K562 (cell line): ENCODE results near the gene ZDHHC3. TPM values are rescaled to one million over a fixed set of nuclear protein-coding genes. Genes with fewer than 3 reads are reported as not detected.

ENCODE experiments used
- BCOR ChIP-seq: fragments of 450-650 bp; IDR thresholded peaks from 2 replicates; pipeline ENCODE4 v1.6.1; 2016
- ELF2 ChIP-seq: fragments of 250-450 bp; sonication (Bioruptor Pico); IDR thresholded peaks from 2 replicates; pipeline ENCODE4 v1.5.0; 2021; ENCODE audit warnings: mild to moderate bottlenecking
- HDGF ChIP-seq: fragments of 450-650 bp; IDR thresholded peaks from 2 replicates; pipeline ENCODE4 v1.6.1; 2016
- MEIS2 ChIP-seq: fragments of 450-650 bp; IDR thresholded peaks from 2 replicates; pipeline ENCODE4 v1.6.1; 2014; ENCODE audit warnings: mild to moderate bottlenecking; ENCODE audit not compliant: partially characterized antibody
- MXD1 ChIP-seq: fragments of 250-450 bp; sonication (Bioruptor Pico); IDR thresholded peaks from 2 replicates; pipeline ENCODE4 v1.8.0; 2021; ENCODE audit warnings: borderline replicate concordance, mild to moderate bottlenecking, moderate library complexity; ENCODE audit not compliant: poor library complexity, severe bottlenecking
- NCOA6 ChIP-seq: fragments of 450-650 bp; IDR thresholded peaks from 2 replicates; pipeline ENCODE4 v1.6.1; 2017; ENCODE audit warnings: mild to moderate bottlenecking
- NFE2L1 ChIP-seq: fragments of 450-650 bp; IDR thresholded peaks from 2 replicates; pipeline ENCODE4 v1.6.1; 2016; ENCODE audit warnings: missing genetic modification characterization, low read depth, mild to moderate bottlenecking, missing compliant biosample characterization, moderate library complexity, borderline replicate concordance
- NUFIP1 ChIP-seq: fragments of 450-650 bp; IDR thresholded peaks from 2 replicates; pipeline ENCODE4 v1.6.1; 2018; ENCODE audit not compliant: partially characterized antibody
- PCBP2 ChIP-seq: fragments of 200-400 bp; formaldehyde crosslinking; IDR thresholded peaks from 2 replicates; pipeline ENCODE4 v1.6.1; 2018; ENCODE audit warnings: low read length, low read depth, mild to moderate bottlenecking, moderate library complexity; ENCODE audit not compliant: poor library complexity, severe bottlenecking
- POLR2AphosphoS2 ChIP-seq: IDR thresholded peaks from 2 replicates; pipeline ENCODE4 v1.6.1; 2012; ENCODE audit warnings: low read length, improper control_type of control experiment
- RBM15 ChIP-seq: fragments of 200-400 bp; formaldehyde crosslinking; IDR thresholded peaks from 2 replicates; pipeline ENCODE4 v1.6.1; 2018; ENCODE audit warnings: mild to moderate bottlenecking, low read length, moderate library complexity; ENCODE audit not compliant: insufficient read depth
- SAFB2 ChIP-seq: fragments of 200-400 bp; formaldehyde crosslinking; IDR thresholded peaks from 2 replicates; pipeline ENCODE4 v1.6.1; 2018; ENCODE audit warnings: borderline replicate concordance, low read length, low read depth, moderate library complexity; ENCODE audit not compliant: severe bottlenecking
- SIX5 ChIP-seq, 2 experiments: IDR thresholded peaks; 2 replicates each; pipeline ENCODE4 v1.6.1; 2011; ENCODE audit warnings: low read length in 2 of 2, borderline replicate concordance in 1 of 2, low read depth in 1 of 2, mild to moderate bottlenecking in 1 of 2, moderate library complexity in 1 of 2; ENCODE audit not compliant: insufficient read depth in 1 of 2
- SMAD2 ChIP-seq: fragments of 150-350 bp; IDR thresholded peaks from 2 replicates; pipeline ENCODE4 v1.6.1; 2014; ENCODE audit warnings: low read depth, mild to moderate bottlenecking, low read length
- SMARCC2 ChIP-seq: fragments of 450-650 bp; IDR thresholded peaks from 2 replicates; pipeline ENCODE4 v1.6.1; 2017; ENCODE audit warnings: antibody characterized with exemption, moderate library complexity, mild to moderate bottlenecking, low read depth
- SOX6 ChIP-seq: fragments of 450-650 bp; IDR thresholded peaks from 2 replicates; pipeline ENCODE4 v1.6.1; 2014; ENCODE audit warnings: mild to moderate bottlenecking
- SPI1 ChIP-seq: IDR thresholded peaks from 2 replicates; pipeline ENCODE4 v1.6.1; 2011; ENCODE audit warnings: low read depth, low read length, control low read depth, borderline replicate concordance
- TAF9B ChIP-seq: fragments of 450-650 bp; IDR thresholded peaks from 2 replicates; pipeline ENCODE4 v1.6.1; 2018; ENCODE audit warnings: mild to moderate bottlenecking; ENCODE audit not compliant: partially characterized antibody
- TFAM ChIP-seq: fragments of 250-450 bp; sonication (Bioruptor Pico); conservative IDR thresholded peaks from 2 replicates; pipeline ENCODE4 v1.5.0; 2021; ENCODE audit warnings: mild to moderate bottlenecking, moderate library complexity
- ZNF12 ChIP-seq: sonication (generic); formaldehyde crosslinking; IDR thresholded peaks from 2 replicates; pipeline ENCODE4 v1.4.0; 2020; ENCODE audit warnings: mild to moderate bottlenecking, missing genetic modification reagents
- ZNF324 ChIP-seq: fragments of 250-450 bp; sonication (Bioruptor Pico); IDR thresholded peaks from 2 replicates; pipeline ENCODE4 v1.4.0; 2020; ENCODE audit warnings: mild to moderate bottlenecking
- ZNF507 ChIP-seq: conservative IDR thresholded peaks from 2 replicates; pipeline ENCODE4 v1.6.1; 2017; ENCODE audit warnings: missing genetic modification characterization, missing compliant biosample characterization
- ZNF764 ChIP-seq: fragments of 250-450 bp; sonication (Bioruptor Pico); IDR thresholded peaks from 2 replicates; pipeline ENCODE4 v1.4.0; 2020; ENCODE audit warnings: low read depth, mild to moderate bottlenecking, moderate library complexity
- polyA plus RNA-seq, 8 experiments: library from polyadenylated mRNA; depleted of rRNA in 4 of 8; stranded (reverse) in 5 of 8; unstranded in 3 of 8; fragments of >200 nt; fragmentation: Nextera tagmentation in 2 of 8; fragmentation: Illumina TruSeq in 1 of 8; extraction: Ambion mirVana in 2 of 8; extraction: Trizol in 1 of 8; gene quantifications; 2 replicates each; pipeline versions ENCODE4 v1.2.1 to v1.2.3, GENCODE V29; 2011 to 2014; ENCODE audit warnings: inconsistent platforms in 1 of 8, missing spikeins in 1 of 8
- total RNA-seq, 7 experiments: library from RNA; depleted of rRNA in 6 of 7; stranded (reverse); fragments of >200 nt in 6 of 7; fragmentation: Illumina TruSeq in 2 of 7; extraction: Trizol in 2 of 7; gene quantifications; 2 replicates each; pipeline versions ENCODE4 v1.2.1 to v1.2.3, GENCODE V29; 2011 to 2021; ENCODE audit warnings: low replicate concordance in 1 of 7
- TF ChIP-seq, protein P1 (sequence below): IDR thresholded peaks from 2 replicates; pipeline ENCODE4 v1.6.1; 2011; ENCODE audit not compliant: insufficient read length; ENCODE audit errors: extremely low read depth
- TF ChIP-seq, protein P2 (sequence below), 2 experiments: fragments of 450-650 bp; conservative IDR thresholded peaks; 2 replicates each; pipeline ENCODE4 v1.6.1; 2017; ENCODE audit warnings: mild to moderate bottlenecking in 2 of 2, moderate library complexity in 2 of 2
- TF ChIP-seq, protein P3 (sequence below): IDR thresholded peaks from 2 replicates; pipeline ENCODE4 v1.6.1; 2014; ENCODE audit warnings: antibody characterized with exemption

Gene ZDHHC3
- total and polyA plus RNA-seq, 9 of the 15 experiments (the other 6 are each of a cell fraction or from before 2014, with no cell fraction given): 10.3 to 120 (median 67.2) TPM

DNA sequence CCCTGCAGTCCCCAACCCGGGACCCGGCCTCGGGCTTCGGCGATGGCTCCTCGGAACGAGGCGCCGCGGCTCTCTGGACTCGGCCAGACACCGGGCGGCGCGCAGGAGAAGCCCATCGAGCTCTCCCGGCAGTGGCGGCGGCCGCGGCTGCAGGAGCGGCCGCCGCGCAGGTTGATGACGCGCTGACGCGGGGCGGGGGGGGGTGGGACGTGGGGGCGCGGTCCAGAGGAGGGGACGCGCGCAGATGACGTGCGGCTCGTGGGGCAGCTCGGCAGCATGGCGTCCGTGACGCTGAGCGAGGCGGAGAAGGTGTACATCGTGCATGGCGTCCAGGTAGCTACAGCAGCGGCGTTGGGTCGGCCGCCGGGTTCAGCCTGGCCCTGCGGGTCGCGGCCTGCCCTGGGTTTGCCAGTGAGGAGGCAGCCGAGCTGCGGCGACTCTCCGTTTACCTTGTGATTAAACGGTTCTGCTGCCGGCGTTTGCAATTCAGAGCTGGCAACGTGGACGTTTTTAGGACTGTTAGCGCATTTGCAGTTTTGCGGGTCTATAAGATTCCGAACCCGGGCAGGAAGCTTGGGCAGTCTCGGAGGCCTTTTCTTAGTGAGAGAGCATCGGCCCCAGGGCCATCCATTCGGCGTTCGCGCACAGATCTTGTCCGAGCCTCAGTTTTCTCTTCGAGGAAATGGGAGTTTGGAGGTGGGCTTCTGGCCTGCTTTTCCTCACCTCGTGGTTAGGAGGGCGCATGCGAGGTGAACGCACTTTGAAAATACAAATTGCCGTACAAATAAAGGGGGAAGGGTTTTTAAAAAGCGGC lies at the start of gene ZDHHC3, which contains the start of gene EXOSC7 (continued):
- TF ChIP-seq MXD1 (CRISPR knock-in tag) (no peak), SMAD2 (no peak), BCOR (peak; percentile 87), MEIS2 (no peak), POLR2AphosphoS2 (no peak), SPI1 (no peak), NCOA6 (no peak), SMARCC2 (no peak), TFAM (CRISPR knock-in tag) (no peak), SOX6 (no peak), ZNF507 (no peak), ELF2 (no peak), ZNF324 (CRISPR knock-in tag) (no peak), PCBP2 (no peak), SIX5 (IDR thresholded peaks at IDR 0.05; ENCODE audit: borderline replicate concordance in 1 of 2, insufficient read depth in 1 of 2, low read depth in 1 of 2, low read length in 2 of 2) (0 out of 4 replicates have a peak, but pooled peaks of 1 of the 2 experiments have one; percentile 11), NUFIP1 (no peak), TAF9B (peak; percentile 73), NFE2L1 (no peak), ZNF12 (CRISPR knock-in tag) (no peak; the same call in 1 of the 2 replicates), HDGF (no peak), ZNF764 (CRISPR knock-in tag) (no peak), RBM15 (no peak), SAFB2 (no peak)
- TF ChIP-seq, protein P1, sequence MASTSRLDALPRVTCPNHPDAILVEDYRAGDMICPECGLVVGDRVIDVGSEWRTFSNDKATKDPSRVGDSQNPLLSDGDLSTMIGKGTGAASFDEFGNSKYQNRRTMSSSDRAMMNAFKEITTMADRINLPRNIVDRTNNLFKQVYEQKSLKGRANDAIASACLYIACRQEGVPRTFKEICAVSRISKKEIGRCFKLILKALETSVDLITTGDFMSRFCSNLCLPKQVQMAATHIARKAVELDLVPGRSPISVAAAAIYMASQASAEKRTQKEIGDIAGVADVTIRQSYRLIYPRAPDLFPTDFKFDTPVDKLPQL: no peak
- TF ChIP-seq, protein P2, sequence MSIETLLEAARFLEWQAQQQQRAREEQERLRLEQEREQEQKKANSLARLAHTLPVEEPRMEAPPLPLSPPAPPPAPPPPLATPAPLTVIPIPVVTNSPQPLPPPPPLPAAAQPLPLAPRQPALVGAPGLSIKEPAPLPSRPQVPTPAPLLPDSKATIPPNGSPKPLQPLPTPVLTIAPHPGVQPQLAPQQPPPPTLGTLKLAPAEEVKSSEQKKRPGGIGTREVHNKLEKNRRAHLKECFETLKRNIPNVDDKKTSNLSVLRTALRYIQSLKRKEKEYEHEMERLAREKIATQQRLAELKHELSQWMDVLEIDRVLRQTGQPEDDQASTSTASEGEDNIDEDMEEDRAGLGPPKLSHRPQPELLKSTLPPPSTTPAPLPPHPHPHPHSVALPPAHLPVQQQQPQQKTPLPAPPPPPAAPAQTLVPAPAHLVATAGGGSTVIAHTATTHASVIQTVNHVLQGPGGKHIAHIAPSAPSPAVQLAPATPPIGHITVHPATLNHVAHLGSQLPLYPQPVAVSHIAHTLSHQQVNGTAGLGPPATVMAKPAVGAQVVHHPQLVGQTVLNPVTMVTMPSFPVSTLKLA (conservative IDR thresholded peaks at IDR 0.05): peak; percentile 91 to 97
- TF ChIP-seq, protein P3, sequence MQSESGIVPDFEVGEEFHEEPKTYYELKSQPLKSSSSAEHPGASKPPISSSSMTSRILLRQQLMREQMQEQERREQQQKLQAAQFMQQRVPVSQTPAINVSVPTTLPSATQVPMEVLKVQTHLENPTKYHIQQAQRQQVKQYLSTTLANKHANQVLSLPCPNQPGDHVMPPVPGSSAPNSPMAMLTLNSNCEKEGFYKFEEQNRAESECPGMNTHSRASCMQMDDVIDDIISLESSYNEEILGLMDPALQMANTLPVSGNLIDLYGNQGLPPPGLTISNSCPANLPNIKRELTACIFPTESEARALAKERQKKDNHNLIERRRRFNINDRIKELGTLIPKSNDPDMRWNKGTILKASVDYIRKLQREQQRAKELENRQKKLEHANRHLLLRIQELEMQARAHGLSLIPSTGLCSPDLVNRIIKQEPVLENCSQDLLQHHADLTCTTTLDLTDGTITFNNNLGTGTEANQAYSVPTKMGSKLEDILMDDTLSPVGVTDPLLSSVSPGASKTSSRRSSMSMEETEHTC: peak; percentile 65; the same call in 1 of the 2 replicates
